ENCODE results near the gene PYURF.

GRCh38 chr4:88523325-88524129 lies at the start of gene PYURF:
- TF ChIP-seq CTCF (IDR thresholded peaks at IDR 0.05) (no peak), POLR2A (IDR thresholded peaks at IDR 0.05) (peak; percentile 35 to 95)

All from thyroid gland (tissue), 4 donors.